Skeletal muscle cell (primary cell): ENCODE results near the gene INSIG1.

Experiments used
- DNase-seq: peaks from one replicate; pipeline ENCODE4 v3.0.0-alpha.2; 2010; ENCODE audit warnings: low read depth
- H3K4me3 ChIP-seq: 2 replicates; pipeline ENCODE4 v1.5.1; 2011; ENCODE audit warnings: low read depth, mild to moderate bottlenecking, control low read depth, low read length, moderate library complexity

Gene INSIG1

GRCh38 chr7:155297517-155298287 lies at the start of gene INSIG1:
Gene INSIG1, plus strand, starts transcription at chr7:155297878. Its CDS starts 408 bp downstream, at chr7:155298286.
- DNase-seq = peak; percentile 84

GRCh38 chr7:155248366-155248756 lies 49.3 kb upstream of the INSIG1 start:
- no peak overlapping the region for H3K4me3 ChIP-seq
- no peak for DNase-seq

More at GRCh38 chr7:155297517-155298287, at the start of gene INSIG1:
- peak within 1 kb of the TSS; percentile 94 for H3K4me3 ChIP-seq

DNA sequence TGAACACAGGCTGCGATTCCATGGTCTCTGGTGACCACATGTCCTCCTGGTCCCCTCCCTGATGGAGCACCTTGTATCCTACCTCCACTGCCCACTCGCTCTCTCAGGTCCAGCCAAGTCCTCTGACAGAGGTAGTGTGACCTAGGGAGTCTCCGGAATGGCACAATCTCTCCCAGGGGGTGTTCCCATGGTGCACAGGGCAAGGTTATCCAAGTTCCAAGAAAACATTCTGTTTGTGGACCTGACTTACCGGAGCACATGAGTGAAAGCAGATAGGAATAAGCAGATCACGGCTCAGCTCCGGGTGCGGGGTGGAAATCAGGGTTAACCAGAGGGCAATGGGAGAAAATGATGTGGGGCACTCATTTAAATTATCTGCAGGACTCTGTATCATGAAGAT lies 45.8 kb upstream of the INSIG1 start:
- no peak for DNase-seq
- no peak overlapping the region for H3K4me3 ChIP-seq

GRCh38 chr7:155252444-155252887 lies 45.2 kb upstream of the INSIG1 start:
- no peak overlapping the region for H3K4me3 ChIP-seq
- no peak for DNase-seq

GRCh38 chr7:155252892-155253501 lies 44.7 kb upstream of the INSIG1 start:
- no peak for DNase-seq
- H3K4me3 ChIP-seq = no peak overlapping the region

- DNase-seq = no peak
- H3K4me3 ChIP-seq = no peak overlapping the region
Observed at GRCh38 chr7:155254018-155254417, 43.7 kb upstream of the INSIG1 start.

DNA sequence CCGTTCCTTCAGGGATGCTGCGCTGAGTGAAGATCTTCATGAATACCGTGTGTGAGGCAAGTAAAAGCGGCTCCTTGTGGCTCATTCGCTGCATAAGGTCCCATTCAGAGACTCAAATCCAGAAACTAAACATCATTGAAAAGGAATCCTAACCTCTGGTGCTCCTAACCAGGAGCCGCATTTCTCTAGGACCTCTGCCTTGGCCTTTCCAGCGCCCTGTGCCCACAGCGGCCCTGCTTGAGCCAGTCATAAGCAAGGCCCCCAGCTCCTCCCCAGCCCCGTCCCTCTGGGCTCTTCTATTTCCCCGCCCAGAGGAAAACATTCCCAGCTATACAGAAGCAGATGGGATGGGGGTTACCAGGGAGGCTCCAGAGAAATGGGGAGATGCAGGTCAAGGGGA lies 42.6 kb upstream of the INSIG1 start:
- DNase-seq = no peak
- no peak overlapping the region for H3K4me3 ChIP-seq

GRCh38 chr7:155255621-155256020 lies 42.1 kb upstream of the INSIG1 start:
- H3K4me3 ChIP-seq = no peak overlapping the region
- DNase-seq = no peak

- H3K4me3 ChIP-seq = no peak overlapping the region
- no peak for DNase-seq
Observed at GRCh38 chr7:155256081-155256760, 41.5 kb upstream of the INSIG1 start.

DNA sequence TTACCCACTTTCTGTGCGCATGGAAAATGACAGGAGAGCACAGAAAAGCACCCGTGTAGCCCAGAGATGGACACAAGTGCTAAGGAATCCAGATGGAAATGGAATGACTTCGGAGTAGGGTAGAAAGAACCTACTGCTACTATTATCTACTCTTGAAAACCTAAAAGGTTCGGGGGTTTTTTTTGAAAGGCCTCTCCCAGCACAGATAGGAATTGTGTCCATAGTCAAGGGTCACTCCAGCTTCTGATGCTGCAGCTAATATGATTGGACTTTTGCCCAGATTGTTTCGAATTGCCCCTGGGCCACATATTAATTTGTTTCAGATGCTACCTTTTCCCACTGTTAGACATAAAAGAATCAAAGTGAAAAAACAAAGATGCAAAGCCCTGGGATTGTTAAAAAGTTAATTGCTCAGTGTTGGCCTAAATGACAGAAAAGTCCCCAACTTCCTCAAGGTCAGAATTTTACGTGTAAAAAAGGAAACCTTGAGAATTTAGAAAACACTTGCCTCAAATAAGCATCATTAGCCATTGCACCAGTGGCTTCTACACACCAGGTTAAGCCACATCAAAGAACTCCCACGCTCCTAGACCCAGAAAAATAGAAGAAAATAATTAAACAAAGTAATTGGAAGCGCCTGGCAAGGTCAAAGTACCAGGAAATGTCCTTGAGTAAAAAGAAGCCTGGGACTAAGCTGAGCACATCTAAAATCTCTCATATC lies 40.8 kb upstream of the INSIG1 start:
- H3K4me3 ChIP-seq = no peak overlapping the region
- no peak for DNase-seq

DNA sequence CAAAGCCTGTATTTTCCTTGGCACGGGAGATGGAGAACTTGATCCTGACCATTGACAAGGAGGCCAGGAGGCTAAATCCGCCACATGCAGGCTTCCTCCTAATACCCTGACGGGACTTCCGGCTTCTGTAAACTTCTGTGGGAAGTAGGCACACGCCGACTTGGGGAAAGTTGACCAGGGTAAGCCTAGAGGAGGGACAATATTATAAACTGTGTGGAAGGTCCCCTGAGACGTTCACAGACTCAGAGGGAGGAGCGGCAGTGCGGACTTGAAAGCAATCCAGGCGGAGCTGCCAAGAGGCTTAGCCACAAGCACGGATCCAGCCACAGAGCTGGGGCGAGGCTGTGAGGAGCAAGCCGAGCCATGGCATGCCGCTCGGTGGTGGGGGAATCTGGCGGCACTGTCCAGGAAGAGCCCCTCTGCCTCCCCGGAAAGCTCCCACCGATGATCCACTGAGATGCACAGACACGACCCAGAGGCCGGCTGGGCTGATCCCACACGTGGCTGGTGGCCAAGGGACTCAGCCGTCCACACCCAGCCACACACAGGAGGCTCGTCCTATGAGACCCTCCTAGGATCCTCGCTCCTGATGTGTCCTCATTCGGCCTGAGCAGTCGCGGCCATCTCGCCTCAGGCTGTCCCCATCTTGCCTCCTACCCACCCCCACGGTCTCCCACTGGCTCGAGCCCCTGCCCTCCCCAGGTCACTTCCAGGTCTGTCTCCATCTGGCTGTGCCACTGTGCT lies 40.0 kb upstream of the INSIG1 start:
- no peak overlapping the region for H3K4me3 ChIP-seq
- DNase-seq = peak; percentile 79

DNA sequence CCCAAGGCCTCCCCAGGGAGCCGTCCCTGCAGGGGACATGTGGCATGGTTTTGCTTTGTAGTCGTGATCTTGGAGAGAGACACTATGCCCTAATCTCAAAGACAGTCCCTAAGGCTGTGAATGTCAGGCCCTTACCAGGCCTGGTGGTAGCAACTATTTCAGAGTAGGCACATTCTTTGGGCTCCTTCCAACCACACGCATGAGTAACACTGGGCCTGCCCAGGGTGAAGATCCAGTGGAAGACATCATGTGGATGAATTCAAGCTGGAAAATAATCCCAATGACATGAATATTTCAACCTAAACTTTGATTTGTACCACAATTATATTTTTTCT lies 39.5 kb upstream of the INSIG1 start:
- H3K4me3 ChIP-seq = no peak overlapping the region
- peak; percentile 77 for DNase-seq

- no peak overlapping the region for H3K4me3 ChIP-seq
- DNase-seq = no peak
Observed at GRCh38 chr7:155259866-155260497, 37.7 kb upstream of the INSIG1 start.

DNA sequence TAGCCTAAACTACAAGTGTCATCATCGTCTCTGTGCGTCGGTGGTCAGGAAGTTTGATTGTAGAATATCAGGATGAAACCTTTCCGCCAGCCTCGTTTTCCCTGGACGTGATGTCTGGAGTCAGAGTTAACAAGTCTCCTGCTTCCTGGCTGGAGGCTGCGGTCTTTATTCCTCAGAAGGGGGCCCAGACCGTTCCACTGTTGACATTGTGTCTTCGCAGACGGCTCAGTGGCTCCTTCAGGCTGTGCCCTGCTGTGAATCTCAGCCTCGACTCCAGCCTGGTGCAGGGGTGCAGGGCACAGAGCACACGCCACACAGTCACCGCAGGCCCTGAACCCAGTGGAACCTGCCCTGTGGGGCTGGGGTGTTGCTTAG lies 37.2 kb upstream of the INSIG1 start:
- DNase-seq = no peak
- H3K4me3 ChIP-seq = no peak overlapping the region

- no peak overlapping the region for H3K4me3 ChIP-seq
- DNase-seq = no peak
Observed at GRCh38 chr7:155261031-155261985, 36.4 kb upstream of the INSIG1 start.

DNA sequence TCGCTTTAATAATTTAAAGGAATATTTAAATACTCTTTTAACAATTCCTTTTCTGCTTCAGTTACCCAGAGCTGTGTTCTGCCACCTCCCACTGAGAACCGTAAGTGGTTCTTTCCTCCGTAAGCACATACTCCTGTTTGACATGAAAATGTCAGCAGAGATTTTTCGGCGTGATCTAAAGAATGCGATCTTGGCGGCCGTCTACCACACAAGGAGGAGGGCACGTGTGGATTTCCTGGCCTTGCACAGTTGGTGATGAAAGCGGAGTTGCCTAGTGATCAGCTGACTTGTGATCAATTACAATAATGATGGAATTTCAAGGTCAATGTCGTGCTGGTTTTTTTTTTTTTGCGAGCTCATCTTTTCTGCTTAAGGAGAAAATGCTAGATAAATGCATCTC lies 35.6 kb upstream of the INSIG1 start:
- no peak overlapping the region for H3K4me3 ChIP-seq
- DNase-seq = no peak

DNA sequence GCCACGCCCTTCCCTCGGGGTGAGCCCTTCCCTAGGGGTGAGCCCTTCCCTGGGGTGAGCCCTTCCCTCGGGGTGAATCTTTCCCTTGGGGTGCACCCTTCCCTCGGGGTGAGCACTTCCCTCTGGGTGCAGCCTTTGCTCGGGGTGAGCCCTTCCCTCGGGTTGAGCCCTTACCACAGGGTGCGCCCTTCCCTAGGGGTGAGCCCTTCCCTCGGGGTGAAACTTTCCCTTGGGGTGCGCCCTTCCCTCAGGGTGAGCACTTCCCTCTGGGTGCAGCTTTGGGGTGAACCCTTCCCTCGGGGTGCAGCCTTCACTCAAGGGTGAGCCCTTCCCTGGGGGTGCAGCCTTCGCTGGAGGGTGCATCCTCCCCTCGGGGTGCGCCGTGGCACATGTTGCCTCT lies 34.6 kb upstream of the INSIG1 start:
- no peak overlapping the region for H3K4me3 ChIP-seq
- no peak for DNase-seq

- H3K4me3 ChIP-seq = no peak overlapping the region
Observed at GRCh38 chr7:155263581-155264143, 34.0 kb upstream of the INSIG1 start.

More at GRCh38 chr7:155263581-155264143, 34.0 kb upstream of the INSIG1 start:
- no peak for DNase-seq
